Cardiac fibroblast (primary cell): Measurements from ENCODE around the gene LHPP.

Experiments used
- DNase-seq, 2 donors: peaks; one replicate each; pipeline versions ENCODE4 v3.0.0 to v3.0.0-alpha.2; 2010; ENCODE audit warnings: low read depth in 2 of 2
- H3K4me3 ChIP-seq, 2 donors: replicated peaks in 1 of 2; 1 replicate in 1 of 2; 2 replicates in 1 of 2; pipeline ENCODE4 v1.5.1; 2011; ENCODE audit warnings: low read depth in 2 of 2, low read length in 2 of 2, mild to moderate bottlenecking in 2 of 2, moderate library complexity in 1 of 2
- CTCF ChIP-seq: IDR thresholded peaks from one replicate; pipeline ENCODE4 v1.5.1; 2011; ENCODE audit warnings: low read depth, mild to moderate bottlenecking, low read length, inconsistent platforms

The LHPP gene

GRCh38 chr10:124659380-124659779 is 197.8 kb downstream of the LHPP start:
- no peak for DNase-seq
- H3K4me3 ChIP-seq, result no peak overlapping the region
- no peak for TF ChIP-seq CTCF

GRCh38 chr10:124660404-124661125 is 198.9 kb downstream of the LHPP start:
- no peak overlapping the region for H3K4me3 ChIP-seq
- TF ChIP-seq CTCF, result no peak
- no peak for DNase-seq

- H3K4me3 ChIP-seq, result no peak overlapping the region
- DNase-seq, result no peak
- no peak for TF ChIP-seq CTCF
Observed at GRCh38 chr10:124661660-124662180, 200.1 kb downstream of the LHPP start.

GRCh38 chr10:124663228-124663627 is 201.6 kb downstream of the LHPP start:
- no peak for TF ChIP-seq CTCF
- no peak overlapping the region for H3K4me3 ChIP-seq
- no peak for DNase-seq
